Skeletal muscle tissue (tissue), 4 donors: ENCODE results near the gene MAP4K4. TPM values are rescaled to one million over a fixed set of nuclear protein-coding genes. Genes with fewer than 3 reads are reported as not detected.

Experiments used
- H3K27ac ChIP-seq: one replicate; pipeline ENCODE4 v1.7.0; 2013; ENCODE audit warnings: mild to moderate bottlenecking, low read depth, low read length, inconsistent platforms
- H3K27me3 ChIP-seq, 3 donors: one replicate each; pipeline ENCODE4 v1.7.0; 2013; ENCODE audit warnings: low read length in 3 of 3; ENCODE audit not compliant: control insufficient read depth in 3 of 3, insufficient read depth in 3 of 3
- H3K36me3 ChIP-seq, 3 donors: one replicate each; pipeline ENCODE4 v1.7.0; 2013; ENCODE audit warnings: low read length in 3 of 3; ENCODE audit not compliant: control insufficient read depth in 3 of 3, insufficient read depth in 3 of 3
- H3K4me1 ChIP-seq, 3 donors: one replicate each; pipeline ENCODE4 v1.7.0; 2013; ENCODE audit warnings: low read length in 3 of 3, mild to moderate bottlenecking in 3 of 3; ENCODE audit not compliant: control insufficient read depth in 3 of 3, insufficient read depth in 3 of 3
- H3K4me3 ChIP-seq, 3 donors: one replicate each; pipeline ENCODE4 v1.7.0; 2013; ENCODE audit warnings: low read length in 3 of 3
- H3K9ac ChIP-seq, 3 donors: one replicate each; pipeline ENCODE4 v1.7.0; 2013; ENCODE audit warnings: low read length in 3 of 3, mild to moderate bottlenecking in 3 of 3, moderate library complexity in 2 of 3, low read depth in 1 of 3
- H3K9me3 ChIP-seq, 3 donors: one replicate each; pipeline ENCODE4 v1.7.0; 2013; ENCODE audit warnings: low read length in 3 of 3; ENCODE audit not compliant: control insufficient read depth in 3 of 3
- total RNA-seq: library from RNA; depleted of rRNA; stranded (reverse); fragments of >200 nt; gene quantifications from one replicate; pipeline ENCODE4 v1.2.3, GENCODE V29; 2014
- donor health status: Osteomylitis.

Gene MAP4K4
- total RNA-seq, 1 donor from 2014 or later = 77.2 TPM

- peaks cover 14 to 21% (median 18%) of the 10 kb centered on the region in 3 donors for H3K4me1 ChIP-seq
Observed at GRCh38 chr2:101782427-101782792, 84.9 kb downstream of the MAP4K4 start.

GRCh38 chr2:101787097-101787496 lies 89.6 kb downstream of the MAP4K4 start:
- Histone ChIP-seq H3K9me3 (no peaks in the 10 kb centered on the region), H3K36me3 (no peaks in the 10 kb centered on the region), H3K27me3 (no peaks in the 10 kb centered on the region), H3K4me1 (peaks cover 2 to 17% (median 13%) of the 10 kb centered on the region in 3 donors), H3K27ac (no peak overlapping the region), H3K4me3 (no peak overlapping the region), H3K9ac (no peak overlapping the region)

More at GRCh38 chr2:101782427-101782792, 84.9 kb downstream of the MAP4K4 start:
- Histone ChIP-seq H3K9me3 (no peaks in the 10 kb centered on the region), H3K36me3 (no peaks in the 10 kb centered on the region), H3K27me3 (no peaks in the 10 kb centered on the region), H3K9ac (no peak overlapping the region), H3K4me3 (no peak overlapping the region), H3K27ac (no peak overlapping the region)

GRCh38 chr2:101788565-101788964 lies 91.1 kb downstream of the MAP4K4 start:
- Histone ChIP-seq H3K9ac (no peak overlapping the region), H3K36me3 (no peaks in the 10 kb centered on the region), H3K4me1 (peaks cover 5 to 22% (median 19%) of the 10 kb centered on the region in 3 donors), H3K27me3 (no peaks in the 10 kb centered on the region), H3K4me3 (no peak overlapping the region), H3K27ac (no peak overlapping the region), H3K9me3 (no peaks in the 10 kb centered on the region)

- no peaks in the 10 kb centered on the region for H3K27me3 ChIP-seq
- no peak overlapping the region for H3K9ac ChIP-seq
- no peak overlapping the region for H3K27ac ChIP-seq
- H3K36me3 ChIP-seq = no peaks in the 10 kb centered on the region
- no peak overlapping the region for H3K4me3 ChIP-seq
- peaks cover 4 to 29% (median 22%) of the 10 kb centered on the region in 3 donors for H3K4me1 ChIP-seq
- no peaks in the 10 kb centered on the region for H3K9me3 ChIP-seq
Observed at GRCh38 chr2:101788995-101789970, 91.8 kb downstream of the MAP4K4 start.

- Histone ChIP-seq H3K27ac (peak overlapping the region; percentile 54), H3K9me3 (no peaks in the 10 kb centered on the region), H3K9ac (no peak overlapping the region), H3K4me1 (peaks cover 4 to 27% (median 22%) of the 10 kb centered on the region in 3 donors), H3K4me3 (no peak overlapping the region), H3K27me3 (no peaks in the 10 kb centered on the region), H3K36me3 (no peaks in the 10 kb centered on the region)
Observed at GRCh38 chr2:101790416-101790815, 92.9 kb downstream of the MAP4K4 start.

GRCh38 chr2:101790857-101791256 lies 93.3 kb downstream of the MAP4K4 start:
- H3K27me3 ChIP-seq = no peaks in the 10 kb centered on the region
- H3K9me3 ChIP-seq = no peaks in the 10 kb centered on the region
- peaks cover 4 to 28% (median 22%) of the 10 kb centered on the region in 3 donors for H3K4me1 ChIP-seq
- H3K36me3 ChIP-seq = no peaks in the 10 kb centered on the region
- H3K4me3 ChIP-seq = no peak overlapping the region
- no peak overlapping the region for H3K9ac ChIP-seq
- peak overlapping the region; percentile 54 for H3K27ac ChIP-seq

- Histone ChIP-seq H3K4me3 (no peak overlapping the region), H3K4me1 (peaks cover 4 to 32% (median 22%) of the 10 kb centered on the region in 3 donors), H3K27me3 (no peaks in the 10 kb centered on the region), H3K9ac (no peak overlapping the region), H3K9me3 (no peaks in the 10 kb centered on the region), H3K27ac (no peak overlapping the region), H3K36me3 (no peaks in the 10 kb centered on the region)
Observed at GRCh38 chr2:101792208-101792607, 94.7 kb downstream of the MAP4K4 start.

GRCh38 chr2:101793277-101793969 lies 95.9 kb downstream of the MAP4K4 start:
- no peaks in the 10 kb centered on the region for H3K36me3 ChIP-seq
- no peaks in the 10 kb centered on the region for H3K9me3 ChIP-seq
- H3K27me3 ChIP-seq = no peaks in the 10 kb centered on the region
- no peak overlapping the region for H3K4me3 ChIP-seq
- no peak overlapping the region for H3K27ac ChIP-seq
- H3K4me1 ChIP-seq = peaks cover 4 to 32% (median 22%) of the 10 kb centered on the region in 3 donors
- peak overlapping the region in 1 of 3 donors; percentile 4 for H3K9ac ChIP-seq

GRCh38 chr2:101794141-101794540 lies 96.6 kb downstream of the MAP4K4 start:
- Histone ChIP-seq H3K36me3 (no peaks in the 10 kb centered on the region), H3K27ac (no peak overlapping the region), H3K4me1 (peaks cover 4 to 28% (median 18%) of the 10 kb centered on the region in 3 donors), H3K9me3 (no peaks in the 10 kb centered on the region), H3K27me3 (no peaks in the 10 kb centered on the region), H3K4me3 (no peak overlapping the region), H3K9ac (no peak overlapping the region)

- no peaks in the 10 kb centered on the region for H3K9me3 ChIP-seq
- peaks cover 4 to 22% (median 13%) of the 10 kb centered on the region in 3 donors for H3K4me1 ChIP-seq
- no peaks in the 10 kb centered on the region for H3K36me3 ChIP-seq
- H3K9ac ChIP-seq = no peak overlapping the region
- H3K27me3 ChIP-seq = no peaks in the 10 kb centered on the region
- H3K4me3 ChIP-seq = no peak overlapping the region
- no peak overlapping the region for H3K27ac ChIP-seq
Observed at GRCh38 chr2:101795033-101795432, 97.5 kb downstream of the MAP4K4 start.
